Cortex of kidney (tissue), 1 donor: Measurements from ENCODE around the gene ZFYVE28.

Source experiments
- DNase-seq: peaks from one replicate; lab custom pipeline; 2025; lab: John Stamatoyannopoulos, UW

The ZFYVE28 gene

DNA sequence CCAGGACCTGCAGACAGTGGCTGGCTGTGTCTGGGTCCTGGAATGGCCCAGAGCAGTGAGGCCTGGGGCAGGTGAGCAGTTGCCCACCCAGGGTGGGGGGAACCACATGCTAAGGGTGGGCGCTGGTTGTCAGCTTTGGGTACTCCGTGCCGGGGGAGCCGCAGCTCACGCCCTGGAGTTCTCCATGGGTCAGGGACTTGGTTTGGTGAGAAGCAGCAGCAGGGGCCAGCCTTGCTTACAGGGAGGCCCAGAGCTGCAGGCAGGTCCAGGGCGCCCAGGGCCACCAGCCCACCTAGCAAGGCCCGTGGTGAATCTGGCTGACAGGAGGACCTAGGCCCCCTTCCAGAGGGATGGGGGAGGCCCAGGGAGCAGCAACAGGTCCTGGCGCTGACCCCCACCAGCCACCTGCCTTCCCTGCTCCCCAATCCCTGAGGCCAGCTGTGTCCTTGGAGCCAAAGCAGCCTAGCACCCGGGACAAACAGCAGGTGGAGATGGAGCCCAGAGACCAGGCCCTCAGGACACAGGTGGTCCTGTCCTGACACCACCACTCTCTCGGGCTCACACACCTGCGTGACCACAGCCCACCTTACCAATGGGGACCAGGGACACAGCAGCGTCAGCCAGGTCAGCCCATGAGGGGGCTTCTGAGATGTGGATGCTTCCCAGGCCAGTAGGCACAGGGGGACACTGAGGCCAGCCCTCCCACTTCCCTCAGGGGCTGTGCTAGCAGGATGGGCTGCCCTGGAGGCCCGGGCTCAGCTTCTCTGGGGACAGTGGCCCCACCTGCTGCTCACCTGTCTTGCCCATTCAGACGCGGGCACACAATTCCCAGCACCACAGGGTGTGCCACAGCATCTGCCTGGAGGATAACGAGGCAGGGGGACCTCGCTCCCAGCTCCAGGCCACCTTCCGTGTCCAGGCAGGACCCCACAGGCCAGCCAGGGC, 160.1 kb downstream of the ZFYVE28 start:
- DNase-seq: no peak

DNA sequence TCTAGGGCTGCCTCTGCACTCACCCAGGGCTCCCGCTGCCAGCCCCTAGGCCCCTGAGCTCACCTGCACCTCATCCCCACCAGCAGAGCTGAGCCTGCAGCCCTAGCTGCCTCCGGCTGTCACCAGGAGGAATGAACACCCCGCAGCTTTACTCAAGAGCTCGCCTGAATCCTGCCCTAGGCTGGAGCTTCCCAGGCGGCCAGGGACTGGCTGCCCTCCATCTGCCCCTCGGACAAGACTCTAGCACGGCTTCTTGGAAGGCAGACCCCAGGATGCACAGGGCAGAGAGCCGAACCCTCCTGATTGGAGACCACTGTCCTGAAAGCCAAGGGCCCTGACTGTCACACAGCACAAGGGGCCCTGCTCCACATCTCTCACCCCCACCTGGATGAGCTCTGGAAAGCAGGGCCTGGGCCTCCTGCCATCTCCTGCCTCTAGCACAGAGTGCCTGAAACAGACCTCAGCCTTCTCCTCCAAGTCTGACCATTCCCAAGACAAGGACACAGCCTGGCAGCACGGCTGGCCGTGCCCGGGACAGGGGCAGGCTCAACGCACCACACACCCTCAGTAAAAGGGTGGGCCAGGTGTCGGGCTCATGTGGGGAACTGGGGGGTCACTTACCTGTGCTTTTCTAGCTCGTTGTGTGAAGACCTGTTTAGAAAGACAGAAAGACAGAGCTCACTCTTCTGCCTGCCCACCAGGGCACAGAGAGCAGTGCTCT, 160.9 kb downstream of the ZFYVE28 start:
- DNase-seq: no peak

DNA sequence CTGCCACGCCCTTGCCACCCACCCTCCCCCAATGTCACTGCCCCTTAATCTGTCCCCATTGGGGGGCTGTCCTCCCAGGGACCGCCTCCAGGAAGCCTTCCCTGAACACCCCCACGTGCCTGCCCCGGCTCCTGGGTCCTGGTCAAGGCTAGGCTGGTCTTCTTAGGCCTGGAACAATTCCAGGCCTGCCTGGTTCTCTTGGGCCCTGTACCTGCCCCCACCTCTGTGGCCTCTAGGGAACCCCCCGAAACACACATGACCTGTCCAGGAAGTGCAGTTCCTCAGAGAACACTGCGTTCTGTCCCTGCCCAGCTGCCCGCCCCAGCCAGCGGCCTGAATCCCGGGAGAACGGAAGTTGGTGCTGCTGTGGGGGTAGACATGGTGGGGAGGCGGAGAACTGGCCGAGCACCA, 161.7 kb downstream of the ZFYVE28 start:
- DNase-seq: no peak

DNA sequence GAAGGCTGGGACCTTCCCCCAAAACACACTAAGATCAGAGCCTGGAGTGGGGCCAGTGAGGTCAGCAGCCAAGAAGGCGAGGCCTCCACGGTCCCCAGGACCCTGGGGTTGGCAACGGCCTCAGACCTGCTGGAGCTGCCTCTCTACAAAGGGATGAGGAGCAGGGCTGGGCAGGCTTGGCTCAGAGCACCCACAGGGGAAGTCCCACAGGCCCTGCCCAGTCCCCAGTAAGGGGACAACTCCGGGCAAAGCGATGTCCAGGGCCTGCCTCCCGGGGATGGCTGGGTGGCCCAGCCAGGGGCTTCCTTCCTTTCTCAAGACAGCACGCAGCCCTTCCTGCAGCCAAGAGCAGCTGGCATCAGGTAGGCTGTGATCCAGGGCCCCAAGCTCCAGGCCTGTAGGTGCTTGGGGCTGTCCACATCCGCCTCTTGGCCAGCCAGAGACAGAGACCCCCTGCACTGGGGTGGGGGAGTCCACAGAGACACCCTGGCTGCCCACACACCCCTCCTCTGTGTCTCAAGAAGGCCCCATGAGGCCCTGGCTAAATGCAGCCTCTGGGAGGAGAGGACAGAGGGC, 162.2 kb downstream of the ZFYVE28 start:
- DNase-seq: no peak

DNA sequence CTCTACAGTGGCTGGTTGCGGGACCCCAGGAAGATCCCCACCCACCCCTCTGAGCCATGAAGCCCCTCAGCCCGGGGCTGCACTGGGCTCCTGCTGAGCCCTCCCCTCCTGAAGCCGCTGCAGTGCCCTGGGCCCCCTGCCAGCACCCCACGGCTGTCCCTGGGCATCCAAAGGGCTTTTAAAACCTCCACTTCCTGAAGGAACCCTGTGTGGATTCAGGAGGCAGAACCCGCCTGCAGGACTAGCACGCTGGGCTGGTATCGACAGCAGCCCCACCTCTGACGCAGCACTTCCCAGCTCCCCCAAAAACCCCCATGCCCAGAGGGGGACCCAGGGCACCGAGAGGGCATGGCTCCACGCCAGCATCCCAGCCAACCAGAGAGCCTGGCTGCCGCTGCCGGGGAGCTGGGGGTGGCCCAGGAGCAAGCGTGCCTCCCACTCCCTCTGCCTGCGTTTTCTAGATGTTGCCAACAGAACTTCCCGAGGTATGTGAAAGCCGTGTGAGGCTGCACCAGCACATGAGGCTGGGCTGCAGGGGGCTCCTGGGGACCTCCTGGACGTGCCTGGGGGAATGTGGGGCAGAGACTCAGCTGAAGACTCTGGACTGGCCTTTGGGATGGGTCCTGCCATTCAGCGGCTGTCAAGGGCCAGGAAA, 162.8 kb downstream of the ZFYVE28 start:
- no peak for DNase-seq

DNA sequence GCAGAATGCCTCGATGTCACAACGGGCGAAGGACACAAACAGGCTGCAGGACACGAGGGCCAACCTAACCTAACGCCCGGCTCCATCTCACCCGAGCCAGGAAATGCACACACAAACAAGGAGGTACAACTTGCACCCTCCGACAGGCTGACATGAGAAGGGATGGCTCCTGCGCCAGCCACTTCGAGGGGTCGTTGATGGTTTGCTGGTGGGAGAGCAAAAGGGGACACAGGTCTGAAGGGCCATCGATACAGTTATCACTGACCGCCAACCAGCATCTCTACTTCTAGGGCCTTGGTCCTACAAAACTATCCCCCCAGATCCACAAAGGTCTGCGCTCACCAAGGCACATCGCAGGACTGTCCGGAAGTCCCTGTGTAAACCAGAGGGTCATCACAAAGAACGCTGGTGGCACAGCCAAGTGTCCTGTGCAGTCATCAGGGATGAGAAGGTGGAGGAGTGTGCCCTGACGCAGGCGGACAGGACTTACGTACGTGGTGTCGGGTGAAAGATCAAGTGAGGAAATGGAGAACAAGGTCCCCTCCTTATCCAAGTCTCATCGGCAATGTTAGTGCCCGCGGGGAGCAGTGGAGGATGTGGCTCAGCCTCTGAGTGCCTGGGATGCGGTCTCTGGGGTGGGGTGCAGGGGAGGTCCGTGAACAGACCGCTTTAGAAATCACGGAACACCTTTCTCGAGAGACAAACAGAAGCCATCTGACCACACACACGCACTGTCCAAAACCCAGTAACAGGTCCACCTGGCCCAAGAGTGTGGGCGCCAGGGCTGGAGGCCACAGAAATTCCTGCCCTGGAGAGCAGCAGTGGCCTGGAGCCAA, 163.6 kb downstream of the ZFYVE28 start:
- no peak for DNase-seq

DNA sequence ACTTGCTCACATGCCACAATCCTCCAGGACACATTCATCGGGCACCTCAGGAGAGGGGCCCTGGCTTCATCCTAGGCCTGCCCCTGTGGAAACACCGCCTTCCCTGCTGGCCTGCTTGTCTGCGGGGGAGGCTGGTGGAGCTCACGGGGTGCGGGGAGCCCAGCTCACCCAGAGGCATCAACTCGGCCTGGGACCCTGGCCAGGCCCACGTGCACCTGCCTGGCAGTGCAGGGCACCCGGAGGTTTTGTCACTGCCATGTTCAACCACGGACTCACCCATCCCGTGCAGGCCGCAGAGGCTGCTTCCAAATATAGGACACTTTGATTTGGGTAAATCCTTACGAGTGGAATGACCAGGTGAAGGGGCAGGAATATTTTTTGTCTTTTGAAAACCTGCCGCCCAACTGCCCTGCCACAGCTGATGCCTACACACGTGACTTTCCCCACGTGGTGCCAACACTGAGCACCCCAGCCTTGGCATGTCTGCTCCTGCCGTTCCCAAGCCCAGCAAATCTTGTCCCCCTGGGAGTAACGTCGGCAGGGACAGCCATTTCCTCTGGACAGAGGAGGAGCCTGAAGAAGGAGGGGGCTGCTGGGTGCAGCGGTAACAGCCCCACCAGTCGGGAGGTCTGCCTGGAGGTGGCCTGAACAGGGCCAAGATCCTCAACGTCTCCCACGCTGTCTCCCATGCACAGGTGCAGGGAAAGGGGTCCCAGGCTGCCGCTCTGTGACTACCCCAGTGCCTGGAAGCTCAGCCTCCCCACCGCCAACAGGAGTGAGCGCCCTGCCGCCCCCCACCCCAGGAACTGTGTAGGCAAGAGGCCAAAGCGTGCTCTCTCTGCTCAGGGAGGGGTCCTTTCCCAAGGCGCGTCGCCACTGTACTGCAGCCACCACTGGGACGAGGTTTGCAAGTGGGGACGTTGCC, 165.0 kb downstream of the ZFYVE28 start:
- DNase-seq: no peak

DNA sequence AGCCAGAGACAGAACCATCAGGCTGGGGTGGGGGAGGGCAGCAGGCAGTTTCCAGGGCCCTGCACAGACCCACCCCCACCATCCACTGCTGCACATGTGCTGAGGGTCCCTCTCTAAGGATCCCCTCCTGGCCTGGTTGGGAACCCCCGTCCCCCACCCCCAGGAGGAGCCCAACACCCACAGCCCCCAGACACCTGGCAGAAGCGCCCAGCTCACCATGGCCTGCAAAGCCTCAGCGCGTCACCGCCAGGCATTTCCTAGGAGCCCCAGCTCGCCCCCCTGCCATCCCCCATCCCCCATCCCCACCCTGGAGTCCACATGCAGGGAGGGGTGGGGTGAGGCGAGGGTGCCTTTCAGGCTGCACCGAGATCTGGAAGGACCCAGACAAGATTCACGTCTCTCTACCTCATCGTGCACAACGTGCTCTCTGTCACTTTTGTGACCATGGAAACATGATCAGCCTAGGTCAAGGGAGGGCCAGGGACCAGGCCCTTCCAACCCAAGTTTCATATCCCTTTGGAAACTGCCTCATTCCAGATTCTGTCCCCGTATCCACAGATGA, 165.8 kb downstream of the ZFYVE28 start:
- no peak for DNase-seq

DNA sequence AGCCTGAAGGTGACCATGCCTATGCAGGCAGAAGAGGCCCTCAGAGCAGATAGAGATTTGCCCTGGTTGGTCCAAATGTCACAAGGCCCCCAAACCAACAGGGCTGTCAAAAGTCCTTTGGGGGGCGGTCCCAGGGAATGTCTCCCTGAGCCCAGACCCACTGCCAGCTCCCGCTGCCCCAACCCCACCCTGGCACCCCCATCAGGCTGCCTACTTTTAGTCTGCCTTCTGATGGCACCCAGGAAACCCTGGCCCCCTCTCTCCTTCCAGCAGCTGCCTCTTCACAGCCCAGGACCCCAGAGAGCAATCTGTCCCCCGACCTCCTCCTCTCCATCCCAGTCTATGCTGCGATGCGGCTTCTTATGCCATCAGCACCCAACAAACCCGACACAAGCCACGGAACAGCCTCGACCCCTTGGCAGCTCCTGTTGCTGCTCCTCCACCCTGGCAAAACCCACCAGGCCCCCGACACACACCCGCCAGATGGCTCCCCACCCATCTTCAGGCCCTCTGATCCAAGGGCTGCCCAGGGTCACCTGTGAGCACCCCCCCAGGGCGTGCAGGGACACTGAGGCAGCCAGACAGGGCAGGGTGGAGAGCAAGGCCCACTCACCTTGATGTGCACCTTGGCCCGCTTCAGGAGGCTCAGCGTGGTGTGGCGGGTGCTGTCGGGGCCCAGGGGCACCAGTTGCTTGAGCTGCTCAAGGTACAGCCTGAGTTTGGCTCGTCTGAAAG, 166.5 kb downstream of the ZFYVE28 start:
- no peak for DNase-seq

DNA sequence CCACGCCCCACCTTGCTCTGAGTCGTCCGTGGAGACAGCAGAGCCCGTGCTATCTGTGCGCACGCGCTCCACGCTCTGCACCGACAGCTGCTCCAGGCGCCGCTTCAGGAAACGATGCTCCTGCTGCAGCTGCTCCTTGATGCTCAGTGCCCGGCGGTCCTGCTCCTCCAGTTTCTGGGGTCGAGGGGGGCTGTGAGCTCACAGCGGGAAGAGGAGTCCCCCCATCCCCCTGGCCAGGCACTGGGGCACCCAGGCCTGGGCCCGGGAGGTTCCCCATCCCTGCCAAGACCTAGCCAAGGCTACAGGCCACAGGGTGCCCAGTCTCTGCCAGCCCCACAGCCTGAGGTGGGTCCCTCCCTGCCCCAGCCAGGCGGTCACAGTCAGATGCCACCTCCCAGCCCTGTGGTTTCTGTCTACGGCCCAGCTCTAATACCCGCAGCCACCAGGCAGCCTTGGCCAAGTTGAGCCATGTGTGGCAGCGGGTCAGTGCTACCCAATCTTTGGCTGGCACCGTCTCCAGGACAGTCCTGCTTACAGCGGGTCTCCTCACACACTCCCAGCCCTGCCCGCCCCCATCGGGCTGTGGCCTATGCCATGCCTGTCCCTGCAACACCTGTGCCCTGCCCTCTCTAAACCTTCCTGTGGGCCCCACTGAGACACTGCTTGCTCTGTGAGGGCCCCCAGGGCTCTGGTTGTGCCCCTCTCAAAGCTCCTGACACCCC, 167.2 kb downstream of the ZFYVE28 start:
- no peak for DNase-seq

DNA sequence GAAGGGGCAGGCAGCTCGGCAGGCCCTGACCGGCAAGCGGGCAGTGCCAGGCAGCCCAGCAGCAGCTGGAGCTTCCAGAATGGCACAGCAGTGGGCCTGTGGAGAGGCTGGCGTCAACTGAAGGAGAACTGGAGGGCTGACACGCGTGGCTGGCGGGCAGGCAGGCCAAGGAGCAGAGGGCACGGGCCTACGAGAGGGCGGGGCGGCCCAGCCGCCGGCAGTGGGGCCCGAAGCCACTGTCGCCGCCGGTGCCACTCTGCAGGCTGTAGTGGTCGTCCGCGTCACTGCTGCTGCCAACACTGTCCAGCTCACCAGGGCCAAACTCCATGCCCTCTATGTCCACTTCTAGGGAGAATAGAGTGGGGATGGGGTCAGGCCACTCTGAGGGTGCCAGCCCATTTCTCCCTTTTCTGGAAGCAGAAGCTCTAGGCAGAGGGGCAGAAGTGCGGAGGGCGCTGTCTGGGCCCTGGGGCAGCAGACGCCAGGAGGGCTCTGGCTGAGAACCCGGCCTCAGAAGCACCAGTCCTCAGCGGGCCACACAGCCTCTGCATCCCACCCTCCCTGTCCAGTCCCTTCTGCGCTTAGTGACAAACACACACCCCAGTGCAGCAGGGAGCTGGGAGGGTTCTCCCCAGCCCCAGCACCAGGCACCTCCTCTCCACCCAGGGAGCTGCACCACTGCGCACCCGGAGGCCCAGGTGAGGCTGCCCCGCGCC, 167.9 kb downstream of the ZFYVE28 start:
- DNase-seq: no peak

DNA sequence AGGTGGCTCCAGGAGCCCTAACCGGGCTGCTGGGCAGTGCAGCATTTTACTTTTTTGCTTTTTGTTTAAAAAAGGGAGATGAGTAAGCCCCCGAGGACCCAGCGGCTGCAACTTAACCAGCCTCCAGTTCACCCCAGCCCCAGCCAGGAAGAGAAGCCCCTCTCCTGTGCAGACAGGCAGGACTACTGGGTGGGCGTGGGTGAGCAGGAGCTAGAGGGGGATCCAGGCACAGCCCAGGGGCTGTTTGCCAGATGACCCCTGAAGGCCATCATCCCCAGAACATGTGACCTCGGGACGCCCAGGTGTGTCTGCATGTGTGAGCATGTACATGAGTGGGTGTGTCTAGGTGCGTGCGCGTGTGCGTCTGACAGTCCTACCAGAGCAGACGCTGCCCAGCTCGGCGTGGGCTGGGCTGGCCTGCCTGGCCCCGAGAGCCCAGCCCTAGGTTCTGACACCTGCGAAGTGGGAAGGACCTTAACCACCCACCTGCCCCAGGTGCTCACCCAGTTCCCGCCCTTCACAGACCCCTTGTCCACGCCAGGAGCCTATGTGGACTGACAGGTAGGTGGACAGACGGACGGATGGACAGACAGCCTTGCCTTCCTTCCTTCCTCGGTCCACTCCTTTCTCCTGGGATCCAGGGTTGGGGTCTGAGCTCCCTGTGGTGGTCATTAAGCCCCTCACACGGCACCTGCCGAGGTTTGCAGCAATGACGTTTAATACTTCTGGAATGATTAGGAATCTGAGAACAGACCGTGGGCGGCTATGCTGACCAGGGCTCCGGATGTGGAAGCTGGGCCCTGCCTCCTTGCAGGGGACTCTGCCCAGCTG, 168.7 kb downstream of the ZFYVE28 start:
- no peak for DNase-seq

DNA sequence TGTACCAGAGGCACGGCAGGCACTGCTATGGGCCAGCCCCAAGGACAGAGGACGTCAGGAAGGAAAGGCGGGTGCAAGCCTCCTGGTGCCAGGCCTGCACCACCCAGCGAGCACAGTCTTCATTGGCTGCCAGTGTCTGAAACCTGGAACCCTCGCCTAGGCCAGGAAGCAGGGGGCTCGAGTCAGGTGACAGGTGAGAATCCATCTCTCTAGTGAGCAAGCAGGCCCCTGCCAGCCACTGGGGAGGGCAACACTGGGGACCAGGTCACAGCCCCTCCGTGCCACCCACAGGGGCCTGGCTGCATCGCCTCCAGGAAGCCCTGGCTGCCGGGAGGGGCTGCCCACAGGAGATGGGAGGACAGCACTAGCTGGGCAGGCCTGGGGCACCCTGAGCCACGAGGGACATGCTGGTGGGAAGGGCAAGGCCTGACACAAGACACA, 169.6 kb downstream of the ZFYVE28 start:
- no peak for DNase-seq

DNA sequence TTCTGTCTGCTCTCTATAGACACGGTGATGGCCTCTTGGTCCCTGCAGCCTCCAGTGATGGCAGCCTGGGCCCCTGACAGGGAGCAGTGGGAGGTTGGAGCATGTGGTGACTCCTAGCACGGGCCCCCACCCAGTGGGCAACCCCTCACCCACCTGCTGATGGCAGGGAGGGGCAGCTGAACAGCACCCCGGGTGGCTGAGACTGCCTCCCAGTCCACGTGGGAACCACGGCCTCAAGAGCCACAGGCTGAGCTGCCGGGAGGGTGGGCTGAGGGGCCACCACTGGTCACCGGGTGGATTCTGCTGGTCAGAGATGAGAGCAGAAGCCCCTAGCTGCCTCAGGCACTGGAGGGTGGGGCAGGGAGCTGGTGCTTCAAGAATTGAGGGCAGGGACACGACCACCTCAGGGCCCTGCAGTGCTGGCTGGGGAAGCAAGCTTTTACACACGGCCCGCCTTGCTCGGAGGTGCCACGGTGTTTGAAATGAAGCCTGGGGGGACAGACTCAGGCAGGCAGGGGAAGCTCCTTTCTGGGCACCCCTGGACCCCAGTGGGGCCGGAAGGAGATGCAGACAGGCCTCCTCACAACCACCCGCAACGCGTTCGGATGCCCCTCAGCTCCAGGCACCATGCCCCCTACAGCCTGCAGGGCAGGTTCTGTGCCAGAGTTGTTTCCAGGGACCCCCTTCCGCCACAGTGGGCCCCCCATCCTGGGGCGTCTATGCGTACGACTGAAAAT, 170.2 kb downstream of the ZFYVE28 start:
- no peak for DNase-seq

DNA sequence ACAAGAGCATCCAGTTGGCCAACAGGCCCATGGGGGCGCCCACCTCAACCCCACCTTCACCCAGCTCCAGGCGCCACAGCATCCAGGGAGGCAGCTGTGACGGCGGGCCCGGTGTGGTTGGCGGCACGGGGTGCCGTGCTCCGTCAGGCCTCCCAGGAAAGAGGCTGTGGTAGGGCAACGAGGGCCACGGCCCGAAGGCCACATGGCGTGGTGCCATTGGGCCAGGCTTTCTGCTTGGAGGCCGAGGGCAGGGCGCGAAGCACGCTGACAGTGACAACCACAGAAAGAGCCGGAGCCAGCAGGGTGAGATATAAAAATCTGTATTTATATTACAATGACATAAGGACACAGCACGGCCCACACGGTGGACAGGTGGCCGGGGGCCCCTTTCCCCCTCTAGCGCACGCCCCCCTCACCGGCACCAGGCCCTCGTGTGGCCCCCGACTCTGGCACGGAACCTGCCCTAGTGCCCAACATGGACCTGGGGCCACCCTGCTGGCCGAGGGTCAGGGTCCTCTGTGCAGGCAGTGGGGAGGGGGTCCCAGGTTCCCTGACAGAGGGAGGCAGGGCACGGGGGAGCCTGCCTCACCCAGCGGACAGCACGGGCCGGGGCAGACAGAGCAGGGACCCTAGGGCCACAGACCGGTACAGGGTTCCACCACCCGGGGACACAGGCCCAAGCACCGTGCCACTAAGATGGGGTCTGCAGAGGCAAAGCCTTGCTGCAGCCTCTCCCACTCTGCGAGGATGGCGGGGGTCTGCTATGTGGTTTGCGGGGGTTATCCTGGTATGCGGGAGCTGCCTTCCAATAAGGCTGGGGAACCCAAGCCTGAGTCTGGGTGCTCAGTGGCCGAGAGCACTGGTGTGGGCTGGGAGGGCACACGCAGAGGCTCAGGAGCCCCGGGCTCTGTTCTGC, 171.1 kb downstream of the ZFYVE28 start:
- no peak for DNase-seq
